GM19351 (cell line): Measurements from ENCODE around the gene CLGN.
"Not testable (repeated sequence)": the region's sequence is repeated elsewhere in the genome, so short reads cannot be mapped to it uniquely, and the experiment has no call there.

ENCODE experiments used
- ATAC-seq: cut with Tn5 transposase; IDR thresholded peaks from one replicate; pipeline ENCODE4 v1.9.1; 2021; ENCODE audit warnings: mild to moderate bottlenecking, moderate library complexity; ENCODE audit not compliant: unreplicated experiment

The CLGN gene, protein sequence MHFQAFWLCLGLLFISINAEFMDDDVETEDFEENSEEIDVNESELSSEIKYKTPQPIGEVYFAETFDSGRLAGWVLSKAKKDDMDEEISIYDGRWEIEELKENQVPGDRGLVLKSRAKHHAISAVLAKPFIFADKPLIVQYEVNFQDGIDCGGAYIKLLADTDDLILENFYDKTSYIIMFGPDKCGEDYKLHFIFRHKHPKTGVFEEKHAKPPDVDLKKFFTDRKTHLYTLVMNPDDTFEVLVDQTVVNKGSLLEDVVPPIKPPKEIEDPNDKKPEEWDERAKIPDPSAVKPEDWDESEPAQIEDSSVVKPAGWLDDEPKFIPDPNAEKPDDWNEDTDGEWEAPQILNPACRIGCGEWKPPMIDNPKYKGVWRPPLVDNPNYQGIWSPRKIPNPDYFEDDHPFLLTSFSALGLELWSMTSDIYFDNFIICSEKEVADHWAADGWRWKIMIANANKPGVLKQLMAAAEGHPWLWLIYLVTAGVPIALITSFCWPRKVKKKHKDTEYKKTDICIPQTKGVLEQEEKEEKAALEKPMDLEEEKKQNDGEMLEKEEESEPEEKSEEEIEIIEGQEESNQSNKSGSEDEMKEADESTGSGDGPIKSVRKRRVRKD

DNA sequence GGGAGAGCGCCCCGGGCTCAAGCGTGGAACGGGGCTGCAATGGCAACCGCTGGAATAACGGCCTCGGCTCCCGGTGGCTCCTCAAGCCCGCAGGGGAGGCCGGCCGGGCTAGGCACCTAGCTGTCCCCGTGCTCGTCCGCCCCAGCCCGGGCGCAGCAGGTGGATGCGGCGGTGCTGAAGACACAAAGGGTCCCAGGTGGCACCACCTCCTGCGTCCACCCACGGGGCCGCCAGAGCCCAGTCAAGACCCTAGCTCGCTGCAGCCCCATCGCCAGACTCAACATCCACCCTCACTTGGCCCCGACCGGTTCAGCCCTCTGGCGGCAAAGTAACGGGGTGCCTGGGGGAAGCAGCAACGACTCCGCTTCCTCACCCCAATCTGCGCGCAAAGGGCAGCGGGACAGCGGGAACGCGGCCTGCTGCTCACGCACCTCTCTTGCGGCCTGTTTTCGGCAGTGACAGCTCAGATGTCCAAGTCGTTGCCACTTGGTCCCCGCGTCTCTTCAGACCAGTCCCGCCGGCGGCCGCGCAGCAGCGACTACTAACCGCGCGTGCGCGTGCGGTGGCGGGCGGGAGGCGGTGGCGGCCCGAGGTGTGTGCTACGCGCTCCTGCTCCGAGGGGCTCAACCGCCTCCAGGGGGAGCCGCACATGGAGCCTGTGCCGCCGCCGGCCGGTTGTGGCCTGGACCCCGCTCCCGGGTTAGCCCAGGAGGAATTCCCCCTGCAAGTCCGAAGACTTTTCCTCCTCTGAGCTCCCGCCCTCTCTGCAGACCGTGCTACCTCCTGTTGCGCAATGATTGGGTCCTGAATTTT lies at the start of gene CLGN:
Gene CLGN (minus strand): TSS at position 543 of the 813 bp plus-strand sequence. CDS start 14,570 bp downstream, outside the sequence.
- ATAC-seq, result peak; percentile 85

DNA sequence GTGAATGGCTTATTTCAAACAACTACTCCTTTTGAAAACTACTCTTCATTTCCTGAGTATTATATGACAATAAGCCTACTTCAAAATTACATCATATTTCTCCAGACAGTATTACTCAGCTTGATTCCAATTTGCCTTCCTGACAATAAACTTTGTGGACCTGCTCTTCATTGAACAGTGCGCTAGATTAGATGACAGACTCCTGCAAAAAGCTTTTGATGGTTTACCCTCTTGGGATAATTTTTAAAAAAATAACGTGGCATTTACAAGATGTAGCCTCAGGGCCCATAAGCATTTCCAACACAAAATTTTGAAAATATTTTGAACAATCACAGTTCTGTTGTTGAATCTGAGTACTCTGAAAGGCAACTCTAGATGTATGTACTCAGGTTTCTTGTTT lies 44.7 kb upstream of the CLGN start:
- no peak for ATAC-seq

DNA sequence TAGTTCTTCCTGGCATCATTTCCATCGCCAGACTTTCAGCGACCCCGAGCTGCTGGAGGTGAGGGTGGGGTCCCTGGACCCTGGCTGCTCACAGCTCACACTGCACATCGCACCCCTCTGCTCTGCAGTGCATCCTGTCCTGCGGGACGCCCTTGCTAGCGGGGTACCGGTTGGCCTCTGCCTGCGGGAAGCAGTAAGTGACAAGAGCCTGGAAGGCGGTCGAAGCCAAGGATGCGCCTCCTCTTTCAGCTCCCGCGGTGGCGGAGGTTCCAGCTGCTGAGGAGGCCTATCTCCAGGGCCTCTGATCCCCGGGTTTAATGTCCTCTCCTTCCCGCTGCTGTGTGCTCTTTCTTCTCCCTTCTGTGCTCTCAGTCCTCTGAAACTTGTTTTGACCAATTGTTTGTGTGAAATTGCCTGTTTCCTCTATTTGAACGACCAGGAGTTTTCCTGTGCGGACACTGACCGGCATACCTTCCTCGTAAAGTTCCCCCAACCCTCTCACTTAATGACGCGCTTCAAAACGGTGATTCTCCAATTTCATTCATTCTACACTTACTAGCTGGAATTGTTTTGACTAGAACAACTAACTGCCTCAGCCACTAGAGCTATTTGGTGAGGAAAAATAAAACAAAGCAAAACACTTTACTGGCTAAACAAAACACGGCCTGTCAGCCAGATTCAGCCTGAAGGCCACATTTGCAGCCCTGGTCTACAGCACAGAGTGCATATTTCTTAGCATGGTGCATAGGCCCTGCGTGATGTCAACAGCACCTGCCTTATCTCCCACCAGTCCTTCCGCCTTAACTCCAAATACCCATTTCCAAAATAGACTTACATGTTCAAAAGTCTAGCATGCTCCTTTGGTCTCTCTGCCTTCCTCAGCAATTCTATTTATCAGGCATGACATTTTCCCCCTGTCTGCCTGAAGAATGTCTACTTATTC lies 42.6 kb upstream of the CLGN start:
- ATAC-seq, result no peak

DNA sequence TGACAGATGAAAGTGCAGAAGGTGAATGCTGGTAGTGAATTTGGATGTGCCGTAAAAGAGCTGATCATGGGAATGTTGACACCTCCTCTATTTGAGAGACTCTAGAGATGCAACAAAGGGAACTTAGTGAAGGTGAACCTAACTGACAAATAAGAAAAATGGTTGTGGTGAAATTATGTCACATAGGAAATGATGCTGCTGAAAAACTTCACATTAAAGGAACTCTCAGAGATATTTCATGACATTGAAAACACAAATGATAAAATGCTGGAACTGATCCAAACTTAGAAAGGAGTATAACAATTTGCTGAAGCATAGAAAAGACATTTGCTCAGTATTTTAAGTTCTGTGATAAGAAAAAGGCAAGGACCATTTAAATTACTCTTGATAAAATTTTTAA lies 38.7 kb upstream of the CLGN start:
- no peak for ATAC-seq

DNA sequence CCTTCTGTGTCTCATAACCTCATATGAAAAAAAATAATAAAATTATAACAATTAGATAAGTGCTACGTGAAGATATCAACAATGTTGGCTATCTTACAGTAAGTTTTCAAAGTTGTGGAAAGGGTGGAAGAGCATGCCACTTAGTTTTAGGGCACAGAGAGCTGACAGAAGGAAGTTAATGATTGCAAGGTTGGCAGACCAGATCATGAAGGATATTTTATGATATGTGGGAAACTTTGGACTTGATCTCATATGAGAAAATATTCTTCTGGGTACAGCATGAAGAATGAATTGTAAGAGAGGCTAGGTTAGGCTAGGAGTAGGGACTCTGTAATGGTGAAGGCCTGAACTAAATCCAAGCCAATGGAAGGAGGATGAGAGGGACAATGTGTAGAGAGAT lies 36.2 kb upstream of the CLGN start:
- ATAC-seq, result no peak

DNA sequence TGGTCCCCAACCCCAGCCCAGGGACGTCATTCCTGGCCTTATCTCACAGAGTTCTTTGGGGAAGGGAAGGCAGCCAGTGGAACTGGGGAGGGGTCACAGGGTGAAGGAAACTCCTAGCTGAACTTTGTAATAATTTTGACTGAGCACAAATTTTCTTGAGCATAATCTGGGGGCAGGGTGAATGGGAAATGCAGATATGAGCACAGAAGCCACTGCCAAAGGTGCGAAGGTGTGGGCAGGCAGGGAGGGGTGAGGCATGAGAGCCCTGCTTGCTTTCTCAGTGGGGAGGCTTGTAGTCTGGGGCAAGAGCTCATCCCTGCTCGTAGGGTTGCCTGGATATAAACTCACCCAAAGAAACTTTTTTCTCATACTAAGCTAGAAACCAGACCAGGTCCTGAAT lies 35.7 kb upstream of the CLGN start:
- ATAC-seq, result no peak

DNA sequence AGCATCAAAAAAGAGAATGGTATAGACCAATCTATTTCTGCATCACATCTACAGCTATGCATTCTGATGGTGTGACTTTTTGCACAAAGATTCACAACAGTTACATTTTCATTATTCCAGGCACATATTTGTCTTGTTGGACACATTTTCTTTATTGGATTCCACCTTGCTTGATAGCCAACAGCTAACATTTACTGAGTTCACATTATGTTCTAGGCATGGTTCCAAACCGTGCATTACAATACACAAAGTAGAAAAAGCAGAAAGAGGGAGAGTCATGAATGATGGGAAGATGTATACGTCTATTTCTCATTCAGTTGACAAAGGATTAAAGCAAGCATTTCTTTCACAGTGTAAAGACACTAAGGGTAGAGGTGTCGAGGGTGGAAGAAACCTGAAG lies 22.9 kb upstream of the CLGN start:
- ATAC-seq, result no peak

DNA sequence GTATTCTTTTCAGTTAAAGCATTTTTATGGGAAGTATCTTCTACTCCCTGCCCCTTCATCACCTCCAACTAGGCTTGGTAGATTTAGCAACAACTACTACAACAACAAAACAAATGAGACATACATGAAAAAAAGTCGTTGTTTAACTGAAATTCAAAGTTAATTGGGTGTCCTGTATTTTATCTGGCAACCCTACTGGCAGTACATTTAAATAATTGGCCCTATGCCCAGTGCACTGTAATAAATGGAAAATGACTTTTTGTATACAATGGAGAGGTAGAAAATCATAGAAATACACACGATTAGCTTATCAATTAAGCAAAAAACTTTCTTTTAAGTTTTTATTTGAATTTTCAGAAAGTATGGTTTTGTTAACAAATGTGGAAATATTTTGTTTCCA lies 21.4 kb upstream of the CLGN start:
- ATAC-seq, result no peak

DNA sequence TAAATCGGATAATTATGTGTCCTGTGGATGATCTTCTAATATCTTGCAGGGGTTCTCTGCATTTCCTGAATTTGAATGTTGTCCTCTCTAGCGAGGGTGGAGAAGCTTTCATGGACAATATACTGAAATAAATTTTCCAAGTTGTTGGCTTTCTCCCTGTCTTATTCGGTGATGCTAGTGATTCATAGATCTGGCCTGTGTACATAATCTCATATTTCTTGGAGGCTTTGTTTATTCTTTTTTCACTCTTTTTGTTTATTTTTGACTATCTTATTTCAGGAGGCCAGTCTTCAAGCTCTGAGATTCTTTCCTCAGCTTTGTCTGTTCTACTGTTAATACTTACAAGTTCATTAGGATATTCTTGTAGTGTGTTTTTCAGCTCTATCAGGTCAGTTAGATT lies 20.7 kb upstream of the CLGN start:
- no peak for ATAC-seq

DNA sequence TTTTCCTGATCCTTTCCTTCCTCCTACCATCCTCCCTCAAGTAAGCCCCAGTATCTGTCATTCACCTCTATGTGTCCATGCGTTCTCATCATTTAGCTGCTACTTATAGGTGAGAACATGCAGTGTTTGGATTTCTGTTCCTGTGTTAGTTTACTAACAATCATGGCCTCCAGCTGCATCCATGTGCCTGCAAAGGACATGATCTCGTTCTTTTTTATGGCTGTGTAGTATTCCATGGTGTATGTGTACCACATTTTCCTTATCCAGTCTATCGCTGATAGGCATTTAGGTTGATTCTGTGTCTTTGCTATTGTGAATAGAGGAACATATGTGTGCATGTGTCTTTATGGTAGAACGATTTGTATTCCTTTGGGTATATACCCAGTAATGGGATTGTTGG lies 16.9 kb upstream of the CLGN start:
- ATAC-seq, result not testable (repeated sequence)

DNA sequence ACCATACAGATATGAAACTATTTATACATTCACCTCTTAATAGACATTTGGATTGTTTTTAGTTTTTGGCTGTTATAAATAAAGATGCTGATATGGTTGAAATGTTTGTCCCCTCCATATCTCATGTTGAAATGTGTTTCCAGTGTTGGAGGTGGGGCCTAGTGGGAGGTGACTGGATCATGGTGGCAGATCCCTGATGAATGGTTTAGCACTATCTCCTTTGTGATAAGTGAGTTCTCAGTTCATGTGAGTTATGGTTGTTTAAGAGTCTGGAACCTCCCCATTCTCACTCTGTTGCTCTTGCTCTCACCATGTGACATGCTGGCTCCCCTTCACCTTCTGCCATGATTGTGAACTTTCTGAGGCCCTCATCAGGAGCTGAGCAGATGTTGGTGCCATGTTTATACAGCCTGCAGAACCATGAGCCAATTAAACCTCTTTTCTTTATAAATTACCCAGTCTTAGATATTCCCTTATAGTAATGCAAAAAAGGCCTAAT lies 12.2 kb upstream of the CLGN start:
- ATAC-seq, result no peak

DNA sequence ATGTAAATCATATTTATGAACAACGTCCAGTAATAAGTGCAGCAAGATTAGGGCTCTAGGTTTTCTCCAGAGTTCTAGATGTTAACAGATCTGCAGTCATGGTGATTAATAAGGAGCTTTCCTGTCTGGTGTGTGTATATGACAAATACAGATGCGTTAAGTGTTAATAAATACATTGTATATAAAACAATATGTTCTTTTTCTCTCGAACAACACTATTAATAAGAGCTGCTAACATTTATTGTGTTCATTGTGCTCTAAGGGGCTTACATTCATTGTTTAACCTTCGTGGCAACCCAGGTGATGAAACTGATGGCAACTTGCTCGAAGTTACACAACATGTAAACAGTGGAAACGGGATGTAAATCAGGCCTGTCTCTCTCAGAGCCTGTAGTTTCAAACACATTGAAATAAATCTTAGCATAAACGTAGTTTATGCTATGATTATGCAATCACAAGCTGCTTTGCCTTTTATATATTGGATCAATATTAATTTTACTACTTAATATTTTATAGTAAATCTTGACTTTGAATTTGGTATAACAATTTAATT lies 547 bp upstream of the CLGN start:
- no peak for ATAC-seq

DNA sequence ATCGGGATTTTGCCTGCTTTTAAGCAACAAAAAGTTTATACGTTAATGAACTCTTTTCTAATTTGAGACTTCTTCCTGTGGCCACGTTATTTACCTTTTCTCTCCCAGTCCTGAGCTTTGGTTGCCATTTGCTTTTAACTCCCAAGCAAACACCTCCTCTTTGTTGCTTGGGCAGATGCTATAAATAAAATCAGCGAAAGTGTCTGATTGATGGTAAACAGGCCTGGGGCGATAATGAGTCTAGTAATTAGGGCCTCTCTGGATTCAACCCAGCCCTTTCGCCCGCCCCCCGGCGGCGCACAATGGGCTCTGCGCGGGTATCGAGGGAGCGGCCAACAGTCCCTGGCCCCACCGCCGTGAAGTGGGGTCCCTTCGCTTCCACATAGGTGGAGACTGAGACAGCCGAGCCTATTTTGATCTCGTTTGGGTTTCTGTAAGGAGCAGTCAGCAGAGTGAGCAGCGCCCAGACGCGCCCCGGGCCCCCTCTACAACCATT lies 790 bp downstream of the CLGN start:
- peak; percentile 26 for ATAC-seq

DNA sequence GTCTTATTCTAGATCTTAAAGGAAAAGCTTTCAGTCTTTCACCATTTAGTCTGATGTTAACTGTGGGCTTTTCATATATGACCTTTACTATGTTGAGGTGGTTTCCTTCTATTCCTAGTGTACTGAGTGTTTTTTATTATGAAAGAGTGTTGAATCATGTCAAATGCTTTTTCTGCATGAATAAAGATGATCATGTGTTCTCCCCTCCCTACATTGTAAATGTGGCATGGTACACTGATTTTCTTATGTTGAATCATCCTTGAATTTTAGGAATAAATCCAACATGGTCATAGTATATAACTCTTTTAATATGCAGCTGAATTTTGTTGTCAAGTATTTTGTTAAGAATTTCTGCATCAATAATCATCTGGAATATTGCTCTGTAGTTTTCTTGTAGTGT lies 4.3 kb downstream of the CLGN start:
- no peak for ATAC-seq

DNA sequence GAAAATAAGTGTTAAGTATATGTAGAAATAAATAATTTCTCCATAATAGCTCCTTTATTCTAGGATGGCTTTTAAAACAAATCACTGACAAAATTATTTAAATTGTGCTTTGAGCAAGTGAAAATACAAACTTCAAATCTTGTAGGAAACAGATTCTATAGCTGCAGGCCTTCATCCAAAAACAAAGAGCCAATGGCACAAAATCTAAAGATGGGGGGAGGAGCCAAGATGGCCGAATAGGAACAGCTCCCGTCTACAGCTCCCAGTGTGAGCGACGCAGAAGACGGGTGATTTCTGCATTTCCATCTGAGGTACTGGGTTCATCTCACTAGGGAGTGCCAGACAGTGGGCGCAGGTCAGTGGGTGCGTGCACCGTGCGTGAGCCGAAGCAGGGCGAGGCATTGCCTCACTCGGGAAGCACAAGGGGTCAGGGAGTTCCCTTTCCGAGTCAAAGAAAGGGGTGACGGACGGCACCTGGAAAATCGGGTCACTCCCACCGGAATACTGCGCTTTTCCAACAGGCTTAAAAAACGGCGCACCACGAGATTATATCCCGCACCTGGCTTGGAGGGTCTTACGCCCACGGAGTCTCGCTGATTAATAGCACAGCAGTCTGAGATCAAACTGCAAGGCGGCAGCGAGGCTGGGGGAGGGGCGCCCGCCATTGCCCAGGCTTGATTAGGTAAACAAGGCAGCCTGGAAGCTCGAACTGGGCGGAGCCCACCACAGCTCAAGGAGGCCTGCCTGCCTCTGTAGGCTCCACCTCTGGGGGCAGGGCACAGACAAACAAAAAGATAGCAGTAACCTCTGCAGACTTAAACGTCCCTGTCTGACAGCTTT lies 14.1 kb downstream of the CLGN start:
- not testable (repeated sequence) for ATAC-seq

DNA sequence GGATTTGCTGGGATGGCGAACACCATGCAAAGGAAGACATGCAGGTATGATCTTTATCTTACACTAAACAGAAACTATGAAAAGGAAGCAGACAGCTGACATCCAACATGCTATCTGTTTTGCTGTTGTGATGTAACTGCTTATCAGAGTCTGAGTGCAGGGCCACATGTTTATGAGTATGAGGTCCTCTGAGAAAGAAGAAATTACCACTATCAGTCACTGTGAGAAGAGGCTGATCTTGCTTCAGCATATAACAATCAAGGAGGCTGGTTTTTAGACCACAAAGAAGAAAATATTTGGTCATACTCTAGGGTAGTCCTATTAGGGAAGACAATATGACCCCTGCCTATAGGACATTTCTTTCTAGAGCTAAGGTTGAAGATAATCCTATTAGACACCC lies 18.5 kb downstream of the CLGN start:
- ATAC-seq, result no peak

DNA sequence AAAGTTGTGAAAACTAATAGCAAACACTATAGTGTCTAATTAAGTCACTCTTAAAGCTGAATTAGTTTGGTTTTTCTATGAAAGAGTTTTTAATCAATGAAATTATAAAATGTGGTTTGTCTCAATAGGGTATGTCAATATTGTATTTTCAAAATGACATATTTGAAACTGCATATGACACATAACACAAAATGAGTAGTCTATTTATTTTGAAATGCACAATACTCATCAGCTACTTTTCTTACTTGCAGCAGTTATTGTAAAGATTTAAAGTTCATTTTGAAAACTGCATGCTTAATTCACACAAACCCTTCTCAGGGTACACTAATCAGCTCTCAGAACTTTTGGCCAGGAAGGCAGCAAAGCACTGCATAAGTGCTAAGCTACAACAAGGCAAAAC lies 21.2 kb downstream of the CLGN start:
- no peak for ATAC-seq

DNA sequence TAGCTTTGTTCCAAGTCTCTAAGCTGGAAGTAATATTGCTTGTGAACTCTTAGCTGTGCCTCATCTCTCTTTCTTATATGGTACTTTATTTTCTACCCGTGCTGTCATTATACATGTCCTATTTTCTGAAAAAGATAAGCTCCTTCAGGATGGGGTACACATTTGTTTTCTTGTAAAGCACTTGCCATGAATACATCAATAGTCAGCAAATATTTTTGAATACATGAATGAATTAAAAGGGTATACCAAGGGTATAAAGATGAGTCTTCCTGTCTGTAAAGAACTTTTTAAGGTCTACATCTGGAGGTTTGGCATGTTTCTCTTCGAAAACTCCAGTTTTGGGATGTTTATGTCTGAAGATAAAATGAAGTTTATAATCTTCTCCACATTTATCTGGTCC lies 27.3 kb downstream of the CLGN start:
- no peak for ATAC-seq

DNA sequence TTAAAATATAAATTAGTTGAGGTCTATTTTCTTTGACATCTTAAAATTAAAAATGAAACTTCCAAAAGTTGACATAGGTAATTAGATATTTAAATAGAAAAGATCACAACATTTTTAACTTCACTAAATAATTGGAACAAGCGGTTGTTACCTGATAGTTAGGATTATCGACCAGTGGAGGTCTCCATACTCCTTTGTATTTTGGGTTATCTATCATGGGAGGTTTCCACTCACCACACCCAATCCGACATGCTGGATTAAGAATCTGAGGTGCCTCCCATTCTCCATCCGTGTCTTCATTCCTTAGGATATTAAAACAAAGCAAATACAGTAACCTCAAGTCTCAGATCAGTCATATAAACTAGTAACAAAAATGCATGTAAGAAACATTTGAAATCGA lies 31.8 kb downstream of the CLGN start:
- ATAC-seq, result no peak
